Measurements from ENCODE around the gene NTNG1.

DNA sequence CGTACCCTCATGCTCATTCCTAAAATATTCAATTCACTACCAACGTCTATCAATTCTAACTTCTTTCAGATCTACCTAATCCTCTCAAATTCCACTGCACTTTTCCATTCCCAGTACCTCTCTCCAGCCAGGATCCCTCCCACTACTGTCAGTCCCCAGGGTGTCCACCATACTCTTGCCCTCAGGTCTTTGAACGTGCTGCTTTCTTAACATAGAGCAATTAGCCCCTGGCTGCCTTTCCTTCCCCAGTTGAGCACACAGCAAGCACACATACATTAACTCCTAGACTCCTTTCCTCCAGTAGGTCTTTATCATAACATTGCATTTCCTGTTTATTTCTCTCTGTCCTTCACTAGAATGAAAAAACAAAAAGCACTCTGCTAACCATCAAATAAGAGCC is 126.7 kb downstream of the NTNG1 start:
- TF ChIP-seq, protein P1, sequence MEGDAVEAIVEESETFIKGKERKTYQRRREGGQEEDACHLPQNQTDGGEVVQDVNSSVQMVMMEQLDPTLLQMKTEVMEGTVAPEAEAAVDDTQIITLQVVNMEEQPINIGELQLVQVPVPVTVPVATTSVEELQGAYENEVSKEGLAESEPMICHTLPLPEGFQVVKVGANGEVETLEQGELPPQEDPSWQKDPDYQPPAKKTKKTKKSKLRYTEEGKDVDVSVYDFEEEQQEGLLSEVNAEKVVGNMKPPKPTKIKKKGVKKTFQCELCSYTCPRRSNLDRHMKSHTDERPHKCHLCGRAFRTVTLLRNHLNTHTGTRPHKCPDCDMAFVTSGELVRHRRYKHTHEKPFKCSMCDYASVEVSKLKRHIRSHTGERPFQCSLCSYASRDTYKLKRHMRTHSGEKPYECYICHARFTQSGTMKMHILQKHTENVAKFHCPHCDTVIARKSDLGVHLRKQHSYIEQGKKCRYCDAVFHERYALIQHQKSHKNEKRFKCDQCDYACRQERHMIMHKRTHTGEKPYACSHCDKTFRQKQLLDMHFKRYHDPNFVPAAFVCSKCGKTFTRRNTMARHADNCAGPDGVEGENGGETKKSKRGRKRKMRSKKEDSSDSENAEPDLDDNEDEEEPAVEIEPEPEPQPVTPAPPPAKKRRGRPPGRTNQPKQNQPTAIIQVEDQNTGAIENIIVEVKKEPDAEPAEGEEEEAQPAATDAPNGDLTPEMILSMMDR (IDR thresholded peaks at IDR 0.05) = no peak
- no peak for TF ChIP-seq POLR2A (IDR thresholded peaks at IDR 0.05)

Measured in ovary (tissue), 3 donors.